Measurements from ENCODE around the gene EVA1C. TPM values are rescaled to one million over a fixed set of nuclear protein-coding genes. Genes with fewer than 3 reads are reported as not detected.

EVA1C gene
- total RNA-seq, 1 experiment from 2014 or later = 0.98 TPM

DNA sequence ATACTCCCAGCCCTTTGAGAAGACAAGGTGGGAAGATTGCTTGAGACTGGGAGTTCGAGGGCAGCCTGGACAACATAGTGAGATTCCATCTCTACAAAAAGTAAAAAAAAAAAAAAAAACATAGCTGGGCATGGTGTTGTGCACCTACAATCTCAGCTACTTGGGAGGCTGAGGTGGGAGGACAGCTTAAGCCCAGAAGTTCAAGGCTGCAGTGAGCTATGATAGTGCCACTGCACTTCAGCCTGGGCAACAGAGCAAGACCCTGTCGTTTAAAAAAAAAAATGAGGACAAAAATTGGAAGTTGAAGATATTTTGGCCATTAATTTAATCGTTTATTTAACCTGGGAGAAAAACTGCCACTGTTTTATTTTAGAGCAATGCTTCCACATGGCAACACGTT is 20.8 kb upstream of the EVA1C start:
- Histone ChIP-seq H2BK5ac (ENCODE audit: insufficient read length, low read length) (no peak overlapping the region), H4K91ac (ENCODE audit: insufficient read length, low read depth, low read length) (no peak overlapping the region), H3K27ac (ENCODE audit: insufficient read length, low read depth, low read length) (no peak overlapping the region), H4K8ac (replicated peaks; ENCODE audit: insufficient read length, low read depth, low read length) (no peak overlapping the region), H3K56ac (ENCODE audit: insufficient read length, low read depth, low read length) (no peak overlapping the region), H3K79me2 (ENCODE audit: insufficient read depth, low read length) (peaks cover 42% of the 10 kb centered on the region), H2BK15ac (ENCODE audit: low read depth, low read length) (no peak overlapping the region), H3T11ph (ENCODE audit: low read length) (no peak overlapping the region), H3K9me3 (ENCODE audit: control insufficient read depth, low read depth, low read length) (no peaks in the 10 kb centered on the region), H3K4me2 (ENCODE audit: insufficient read depth, insufficient read length, low read length) (peak overlapping the region; percentile 99), H2BK20ac (ENCODE audit: low read depth, low read length, poor library complexity, severe bottlenecking) (no peak overlapping the region), H2BK120ac (ENCODE audit: low read depth, low read length, poor library complexity, severe bottlenecking) (no peak overlapping the region), H3K23ac (ENCODE audit: insufficient read length, low read depth, low read length) (no peak overlapping the region), H2AFZ (ENCODE audit: low read length) (no peak overlapping the region), H3K4ac (ENCODE audit: low read depth, low read length) (no peak overlapping the region), H3K23me2 (ENCODE audit: insufficient read length, low read depth, low read length, poor library complexity, severe bottlenecking) (peaks cover 9% of the 10 kb centered on the region), H3K9ac (ENCODE audit: extremely low read depth, insufficient read length, low read length) (no peak overlapping the region), H4K20me1 (ENCODE audit: control insufficient read depth, insufficient read depth, insufficient read length) (no peaks in the 10 kb centered on the region), H3K79me1 (ENCODE audit: insufficient read depth, low read depth, low read length, poor library complexity, severe bottlenecking) (peaks cover 8% of the 10 kb centered on the region), H2BK12ac (ENCODE audit: insufficient read length, low read depth, low read length) (no peak overlapping the region), H3K14ac (ENCODE audit: insufficient read depth, low read length) (no peak overlapping the region), H2AK5ac (ENCODE audit: insufficient read length, low read length) (no peak overlapping the region), H3K18ac (ENCODE audit: insufficient read length, low read depth, low read length) (no peak overlapping the region), H3K4me1 (ENCODE audit: insufficient read depth, low read length) (no peaks in the 10 kb centered on the region; the same call in 1 of the 2 replicates), H4K5ac (ENCODE audit: insufficient read length, low read depth, low read length) (no peak overlapping the region), H3K27me3 (ENCODE audit: insufficient read depth, low read length) (no peaks in the 10 kb centered on the region)
- TF ChIP-seq, protein P1, sequence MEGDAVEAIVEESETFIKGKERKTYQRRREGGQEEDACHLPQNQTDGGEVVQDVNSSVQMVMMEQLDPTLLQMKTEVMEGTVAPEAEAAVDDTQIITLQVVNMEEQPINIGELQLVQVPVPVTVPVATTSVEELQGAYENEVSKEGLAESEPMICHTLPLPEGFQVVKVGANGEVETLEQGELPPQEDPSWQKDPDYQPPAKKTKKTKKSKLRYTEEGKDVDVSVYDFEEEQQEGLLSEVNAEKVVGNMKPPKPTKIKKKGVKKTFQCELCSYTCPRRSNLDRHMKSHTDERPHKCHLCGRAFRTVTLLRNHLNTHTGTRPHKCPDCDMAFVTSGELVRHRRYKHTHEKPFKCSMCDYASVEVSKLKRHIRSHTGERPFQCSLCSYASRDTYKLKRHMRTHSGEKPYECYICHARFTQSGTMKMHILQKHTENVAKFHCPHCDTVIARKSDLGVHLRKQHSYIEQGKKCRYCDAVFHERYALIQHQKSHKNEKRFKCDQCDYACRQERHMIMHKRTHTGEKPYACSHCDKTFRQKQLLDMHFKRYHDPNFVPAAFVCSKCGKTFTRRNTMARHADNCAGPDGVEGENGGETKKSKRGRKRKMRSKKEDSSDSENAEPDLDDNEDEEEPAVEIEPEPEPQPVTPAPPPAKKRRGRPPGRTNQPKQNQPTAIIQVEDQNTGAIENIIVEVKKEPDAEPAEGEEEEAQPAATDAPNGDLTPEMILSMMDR (conservative IDR thresholded peaks at IDR 0.05) = no peak
- peak overlapping the region; percentile 89 to 93 for H3K4me3 Mint-ChIP-seq
- no peak for DNase-seq
- peaks cover 40% of the 10 kb centered on the region for H3K27me3 Mint-ChIP-seq (ENCODE audit: low read depth)
- peaks cover 15 to 21% of the 10 kb centered on the region in 2 experiments for H3K9me3 Mint-ChIP-seq
- peaks cover 21 to 27% of the 10 kb centered on the region in 2 experiments for H3K4me1 Mint-ChIP-seq
- WGBS (ENCODE audit: extremely low coverage, insufficient read length, low lambda C conversion rate) = no CpG with 5 or more reads among the region's 4 CpGs
- no peak overlapping the region for H3K27ac Mint-ChIP-seq
- H3K36me3 Mint-ChIP-seq (ENCODE audit: insufficient read depth in 1 of 3, low read depth in 3 of 3) = peaks cover 7 to 20% (median 18%) of the 10 kb centered on the region in 3 experiments
